ENCODE data around the gene VAPB.
"Not testable (repeated sequence)": the region's sequence is repeated elsewhere in the genome, so short reads cannot be mapped to it uniquely, and the experiment has no call there.

The VAPB gene

DNA sequence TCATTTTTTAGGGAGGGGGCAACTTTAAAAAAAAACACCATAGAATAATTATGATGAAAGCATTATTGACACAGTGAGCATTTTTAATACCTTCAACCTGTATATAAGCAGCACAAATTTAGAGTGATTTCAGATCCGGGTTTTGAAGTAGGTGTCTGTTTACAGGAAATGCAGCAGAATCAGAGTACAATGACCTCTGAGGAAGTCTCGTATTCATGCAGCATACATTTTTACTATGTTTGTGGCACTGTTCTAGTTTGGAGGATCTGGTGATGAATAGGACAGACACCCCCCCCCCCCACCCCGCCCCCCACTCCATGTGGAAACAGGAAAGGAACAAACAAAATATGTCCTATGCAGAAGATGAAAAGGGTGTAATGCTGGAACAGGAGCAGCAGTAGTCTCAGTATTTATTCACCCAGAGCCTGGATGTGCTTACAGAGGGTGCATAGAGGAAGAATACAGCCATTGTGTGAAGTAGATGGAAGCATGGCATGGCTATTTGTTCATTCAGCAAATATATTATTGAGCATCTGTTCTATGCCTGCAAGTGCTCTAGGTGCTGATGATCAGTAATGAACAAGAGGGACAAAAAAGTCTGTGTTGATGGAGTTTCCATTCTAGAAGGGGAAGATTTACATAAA is 19.7 kb downstream of the VAPB start:
- DNase-seq, result peak; percentile 84

DNA sequence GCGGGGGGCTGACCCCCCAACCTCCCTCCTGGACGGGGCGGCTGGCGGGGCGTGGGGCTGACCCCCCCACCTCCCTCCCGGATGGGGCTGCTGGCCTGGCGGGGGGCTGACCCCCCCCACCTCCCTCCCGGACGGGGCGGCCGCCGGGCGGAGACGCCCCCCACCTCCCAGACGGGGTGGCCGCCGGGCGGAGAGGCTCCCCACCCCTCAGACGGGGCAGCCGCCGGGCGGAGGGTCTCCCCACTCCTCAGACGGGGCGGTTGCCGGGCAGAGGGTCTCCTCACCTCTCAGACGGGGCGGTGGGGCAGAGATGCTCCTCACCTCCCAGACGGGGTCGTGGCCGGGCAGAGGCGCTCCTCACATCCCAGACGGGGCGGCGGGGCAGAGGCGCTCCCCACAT is 25.2 kb downstream of the VAPB start:
- not testable (repeated sequence) for DNase-seq

DNA sequence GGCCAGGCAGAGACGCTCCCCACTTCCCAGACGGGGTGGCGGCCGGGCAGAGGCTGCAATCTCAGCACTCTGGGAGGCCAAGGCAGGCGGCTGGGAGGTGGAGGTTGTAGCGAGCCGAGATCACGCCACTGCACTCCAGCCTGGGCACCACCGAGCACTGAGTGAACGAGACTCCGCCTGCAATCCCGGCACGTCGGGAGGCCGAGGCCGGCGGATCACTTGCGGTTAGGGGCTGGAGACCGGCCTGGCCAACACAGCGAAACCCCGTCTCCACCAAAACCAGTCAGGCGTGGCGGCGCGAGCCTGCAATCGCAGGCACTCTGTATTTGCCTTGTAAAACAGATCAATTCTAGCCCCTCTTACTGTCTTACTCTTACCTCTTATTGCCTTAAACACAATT is 25.8 kb downstream of the VAPB start:
- DNase-seq, result not testable (repeated sequence)

DNA sequence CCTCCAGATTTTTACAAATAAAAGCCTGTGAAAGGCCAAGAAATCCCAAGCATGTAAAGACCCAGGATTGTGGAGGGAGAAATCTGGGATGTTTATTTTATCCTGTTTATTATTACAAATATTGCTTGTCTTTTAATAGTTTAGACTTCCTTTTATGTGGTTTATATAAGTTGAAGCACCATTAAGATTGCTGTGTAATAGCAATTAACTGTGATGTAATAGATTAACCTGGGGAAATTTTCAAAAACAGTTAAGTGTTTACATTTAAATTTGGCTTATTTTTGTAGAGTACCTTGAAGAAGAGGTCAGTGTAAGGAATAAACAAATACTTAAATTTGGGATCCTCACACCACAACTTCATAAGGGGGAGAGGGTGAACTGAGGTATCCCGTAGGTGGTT is 27.0 kb downstream of the VAPB start:
- no peak for DNase-seq

DNA sequence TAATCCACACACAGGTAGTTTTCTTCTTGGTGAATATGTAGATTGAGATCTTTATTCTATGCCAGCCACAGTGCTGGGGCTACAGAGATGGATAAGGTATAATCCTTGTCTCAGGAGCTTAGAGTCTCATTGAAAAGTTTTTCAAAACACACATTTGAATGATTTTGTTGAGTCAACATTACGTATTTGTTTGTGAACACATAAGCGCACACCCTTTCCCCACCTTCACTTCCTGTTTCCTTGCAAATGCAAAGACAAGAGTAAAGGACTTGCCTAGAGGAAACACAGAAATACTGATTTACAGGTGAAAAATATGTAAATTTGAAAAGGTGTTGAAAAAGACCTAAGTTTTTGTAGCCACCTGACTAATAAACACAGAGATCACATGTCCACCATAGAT is 27.8 kb downstream of the VAPB start:
- DNase-seq, result no peak

DNA sequence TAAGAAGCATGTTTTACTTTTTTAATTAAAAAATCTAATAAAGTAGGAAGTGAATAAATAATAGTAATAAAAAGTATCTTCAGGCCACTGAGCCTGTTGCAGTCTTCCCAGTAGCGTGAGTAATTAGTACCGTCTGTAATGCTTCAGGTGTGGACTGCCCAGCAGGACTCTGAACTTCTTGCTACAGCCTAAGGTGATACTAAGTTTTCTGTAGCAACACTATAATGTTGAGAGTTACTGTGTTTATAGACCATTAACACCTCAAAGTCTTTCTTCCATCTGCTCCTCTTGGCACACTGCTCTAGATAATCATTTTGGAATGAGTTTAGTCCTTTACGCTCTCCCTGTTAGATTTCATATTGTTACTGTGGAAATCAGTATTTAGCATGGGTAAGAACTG is 28.4 kb downstream of the VAPB start:
- DNase-seq, result no peak

DNA sequence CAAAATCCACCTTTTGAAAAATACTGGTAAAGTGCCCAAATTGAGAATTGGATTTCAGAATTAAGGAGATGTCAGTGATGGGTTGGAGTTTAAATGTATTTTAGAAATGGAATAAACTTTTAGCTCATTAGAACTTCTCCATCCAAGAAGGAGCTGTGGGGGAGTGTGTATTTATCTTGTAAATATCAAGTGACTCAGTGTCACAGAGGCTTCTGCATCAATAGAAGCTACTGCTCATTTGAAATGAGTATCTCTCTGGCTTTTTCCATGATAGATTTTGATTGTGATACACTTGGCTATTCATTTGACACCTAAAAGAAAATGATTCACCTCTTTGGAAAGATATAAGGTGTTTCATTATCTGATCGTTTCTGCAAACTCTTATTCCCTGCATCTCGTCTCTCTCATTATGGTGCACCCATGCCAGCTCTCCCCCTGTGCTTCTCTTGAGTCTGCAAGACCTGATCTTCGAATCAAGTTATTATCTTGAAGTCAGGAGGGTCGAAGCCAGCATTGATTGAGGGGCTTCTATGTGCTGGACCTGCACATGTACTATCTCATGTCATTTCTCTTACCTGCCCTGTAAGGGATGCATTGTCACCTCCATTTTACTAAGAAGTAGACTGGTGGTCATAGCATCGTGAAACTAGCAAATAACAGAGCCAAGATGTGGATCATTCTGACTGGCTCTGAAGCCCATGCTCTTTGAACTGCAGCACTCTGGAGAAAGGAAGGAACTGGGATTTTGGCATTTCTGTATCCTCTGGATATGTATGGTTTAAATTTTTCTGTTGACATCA is 30.1 kb downstream of the VAPB start:
- DNase-seq, result no peak

DNA sequence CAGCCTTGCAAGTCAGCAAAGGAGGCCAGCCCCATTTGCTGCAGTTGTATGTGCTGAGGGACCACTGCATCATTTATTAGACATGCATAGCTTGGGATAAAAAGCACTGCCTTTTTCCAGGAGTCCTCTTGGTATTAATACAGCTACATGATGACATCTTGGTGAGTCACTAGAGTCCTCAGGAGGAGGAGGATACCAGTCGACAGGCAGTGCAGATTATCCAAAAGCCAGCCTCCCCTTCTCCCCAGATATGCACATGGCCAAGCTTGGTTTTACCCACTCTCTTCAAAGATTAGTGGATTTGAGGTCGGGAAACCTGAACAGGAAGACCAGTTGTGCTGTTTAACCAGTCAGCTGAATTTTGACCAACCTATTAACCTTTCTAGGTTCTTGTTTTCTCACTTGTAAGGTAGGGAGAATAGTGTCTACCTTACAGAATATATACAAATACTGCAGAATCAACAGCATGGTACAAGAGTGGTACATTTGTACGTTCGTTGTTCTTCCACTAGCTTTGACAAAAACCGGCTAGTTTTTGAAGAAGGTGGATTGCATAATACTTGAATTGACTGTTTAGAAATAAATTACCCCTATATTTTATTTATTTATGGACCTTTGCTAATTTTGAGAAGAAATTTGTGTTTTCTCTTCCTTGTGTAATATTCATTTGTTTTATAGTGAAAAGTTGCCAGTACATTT is 31.9 kb downstream of the VAPB start:
- no peak for DNase-seq

DNA sequence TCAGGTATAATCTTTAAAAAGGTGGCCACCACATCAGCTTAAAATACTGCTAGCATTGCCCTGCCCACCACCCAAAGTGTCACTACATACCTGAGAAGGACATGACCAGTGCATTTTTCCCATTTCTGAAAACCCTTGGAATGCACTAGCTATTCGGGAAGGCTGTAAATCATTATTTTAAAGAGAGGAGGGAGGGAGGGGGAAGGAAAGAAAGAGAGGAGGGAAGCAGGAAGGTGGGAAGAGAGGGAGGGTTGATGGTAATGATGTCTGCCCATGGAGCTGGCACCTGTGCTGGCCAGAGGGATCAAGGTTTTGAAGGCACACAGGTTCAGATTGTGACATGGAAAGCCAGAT is 32.4 kb downstream of the VAPB start:
- no peak for DNase-seq

DNA sequence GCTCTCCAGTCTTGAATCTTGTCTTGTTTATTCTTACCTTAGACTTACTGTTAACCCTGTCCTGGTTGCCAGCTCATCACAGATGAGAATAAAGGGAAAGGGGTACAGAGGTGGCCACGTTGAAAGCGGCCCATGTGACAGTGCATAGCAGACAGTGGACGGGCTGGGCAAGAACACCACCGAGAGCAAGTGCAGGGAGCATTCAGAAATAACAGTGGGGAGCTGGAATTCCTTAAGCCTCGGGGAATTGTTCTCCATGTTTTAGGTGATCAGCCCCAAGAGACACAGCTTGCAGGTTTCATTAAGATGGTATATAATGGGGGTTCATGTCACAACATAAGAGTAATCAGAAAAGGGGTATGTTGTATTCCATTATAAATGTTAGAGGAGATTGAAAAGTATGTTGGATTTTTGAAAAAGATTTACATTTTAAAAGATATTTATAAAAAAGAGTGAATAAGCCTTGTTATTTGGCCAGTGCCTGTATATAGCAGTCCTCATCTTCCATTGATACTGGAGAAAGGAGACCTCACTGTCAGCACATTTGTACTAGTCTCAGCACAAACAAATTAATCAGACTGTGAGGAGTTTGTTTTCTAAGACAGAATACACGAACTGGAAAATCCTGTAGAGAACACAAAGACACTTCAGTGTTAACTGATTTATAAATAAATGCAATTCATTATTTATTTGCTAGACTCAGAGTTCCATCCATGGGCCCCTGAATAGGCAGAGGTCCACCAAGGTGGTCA is 35.4 kb downstream of the VAPB start:
- DNase-seq, result no peak

DNA sequence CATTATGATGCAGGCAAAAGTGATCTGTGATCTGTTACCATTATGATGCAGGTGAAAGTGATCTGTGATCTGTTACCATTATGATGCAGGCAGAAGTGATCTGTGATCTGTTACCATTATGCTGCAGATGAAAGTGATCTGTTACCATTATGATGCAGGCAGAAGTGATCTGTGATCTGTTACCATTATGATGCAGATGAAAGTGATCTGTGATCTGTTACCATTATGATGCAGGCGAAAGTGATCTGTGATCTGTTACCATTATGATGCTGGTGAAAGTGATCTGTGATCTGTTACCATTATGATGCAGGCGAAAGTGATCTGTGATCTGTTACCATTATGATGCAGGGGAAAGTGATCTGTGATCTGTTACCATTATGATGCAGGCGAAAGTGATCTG is 38.5 kb downstream of the VAPB start:
- not testable (repeated sequence) for DNase-seq

DNA sequence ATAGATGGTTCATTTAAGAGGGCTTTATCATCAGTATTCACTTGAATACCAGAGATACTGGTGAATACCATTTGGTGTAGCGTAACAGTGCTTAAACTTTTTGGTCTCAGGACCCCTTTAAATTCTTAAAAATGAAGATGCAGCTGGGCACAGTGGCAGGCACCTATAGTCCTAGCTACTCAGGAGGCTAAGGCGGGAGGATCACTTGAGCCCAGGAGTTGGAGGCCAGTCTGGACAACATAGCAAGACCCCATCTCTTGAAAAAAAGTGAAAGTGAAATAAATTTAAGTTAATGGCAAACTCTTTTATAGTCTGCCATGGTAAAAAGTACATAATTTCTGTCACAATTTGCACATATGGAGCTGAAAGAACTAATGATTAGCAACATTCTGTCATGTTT is 39.3 kb downstream of the VAPB start:
- DNase-seq, result no peak

DNA sequence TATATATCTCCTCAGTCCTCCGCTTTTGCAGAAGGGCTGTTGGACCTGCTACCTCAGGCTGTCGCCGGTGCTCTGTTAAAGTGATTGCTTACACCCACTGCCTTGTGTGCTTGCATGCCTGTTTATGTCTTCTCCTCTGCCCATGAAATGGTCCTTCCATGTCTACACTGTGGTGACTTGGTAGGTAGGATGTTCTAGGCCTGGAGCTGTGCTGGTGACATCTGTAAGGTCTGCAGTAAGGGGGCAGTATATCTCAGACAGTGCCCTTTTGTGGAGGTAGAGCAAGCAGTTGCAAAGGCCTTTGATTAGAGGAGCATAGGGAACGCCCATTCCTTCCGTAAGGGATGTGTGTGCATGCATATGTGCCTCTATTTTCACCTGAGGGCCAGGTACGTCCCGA is 40.3 kb downstream of the VAPB start:
- no peak for DNase-seq

DNA sequence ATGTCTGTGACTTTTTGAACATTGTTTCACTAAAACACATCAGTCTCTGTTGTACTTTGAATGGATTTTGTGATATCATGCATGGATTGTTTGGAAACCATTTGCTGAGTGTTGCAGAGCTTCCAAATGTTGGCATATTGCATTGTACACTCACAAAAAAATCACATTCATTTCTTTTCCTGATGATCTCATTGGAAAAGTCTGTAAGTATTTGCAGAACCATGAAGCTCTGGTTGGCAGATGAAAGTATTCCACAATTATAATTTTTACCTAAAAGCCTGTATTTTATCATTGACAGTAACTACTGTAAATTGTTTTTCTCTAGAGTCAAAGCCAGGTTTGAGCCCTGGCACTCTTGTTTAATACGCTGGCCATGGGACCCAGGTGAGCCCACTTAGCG is 42.1 kb downstream of the VAPB start:
- no peak for DNase-seq

DNA sequence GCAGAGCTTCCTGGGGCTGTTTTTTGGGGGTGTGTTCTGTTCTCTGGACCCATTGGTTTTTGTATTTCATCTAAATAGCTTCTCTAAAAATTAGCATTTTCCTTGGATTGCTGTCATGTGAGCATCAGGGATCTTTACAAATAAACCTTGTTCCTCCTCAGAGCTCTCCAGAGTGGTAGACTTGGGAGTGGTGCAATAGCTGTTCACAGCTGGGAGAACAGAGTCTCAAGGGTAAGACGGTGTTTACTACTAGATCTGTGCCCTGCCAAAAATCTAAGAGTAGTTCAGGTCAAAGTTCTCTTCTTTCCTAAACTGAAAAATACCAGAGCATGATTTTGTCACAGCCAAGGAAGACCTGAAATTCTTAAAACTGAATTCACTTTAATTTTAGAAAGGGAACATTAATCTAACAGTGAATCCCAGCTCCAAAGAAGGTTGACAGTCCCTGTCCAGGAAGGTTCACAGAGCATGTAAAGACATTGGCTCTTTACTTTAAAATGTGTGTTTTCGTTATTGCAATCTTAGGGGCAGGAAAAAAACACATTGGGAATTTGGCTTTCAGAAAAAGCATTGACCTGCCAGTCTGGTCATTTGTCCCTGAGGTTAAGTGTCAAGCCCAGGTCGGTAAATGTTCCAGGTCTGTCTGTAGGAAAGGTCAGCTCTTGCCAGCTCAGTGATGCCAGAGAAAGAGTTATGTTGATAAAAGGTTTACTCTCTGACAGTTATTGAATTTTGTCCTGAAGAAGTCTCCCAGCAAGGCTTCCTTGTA is 43.3 kb downstream of the VAPB start:
- no peak for DNase-seq

DNA sequence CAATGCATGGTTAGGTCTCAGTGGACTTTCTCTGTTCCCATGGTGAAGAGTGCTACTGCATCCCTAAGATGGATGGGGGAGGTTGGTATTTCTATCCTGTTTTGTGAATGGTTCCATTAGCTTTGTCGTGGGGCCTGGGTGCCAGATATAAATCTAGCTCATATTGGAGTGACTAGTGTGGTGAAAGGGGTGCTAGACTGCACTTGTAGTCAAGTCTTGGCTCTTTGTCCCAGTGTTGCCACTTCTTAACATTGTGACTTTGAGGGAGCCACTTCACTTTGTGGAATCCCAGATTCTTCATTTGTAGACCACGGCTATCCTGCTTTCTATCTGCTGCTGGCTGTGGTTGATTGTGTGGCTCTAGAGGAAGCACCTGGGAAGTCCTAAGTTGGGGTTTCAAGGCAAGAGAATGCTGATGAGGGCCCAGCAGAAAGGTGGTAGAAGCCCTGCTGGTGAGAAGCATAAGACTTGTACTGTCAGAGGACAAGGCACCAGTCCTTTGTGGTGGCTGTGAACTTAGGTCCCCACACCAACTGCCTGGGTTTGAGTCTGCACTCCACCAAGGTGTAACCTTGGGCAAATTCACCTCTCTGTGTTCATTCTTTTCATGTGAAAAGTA is 44.1 kb downstream of the VAPB start:
- no peak for DNase-seq

DNA sequence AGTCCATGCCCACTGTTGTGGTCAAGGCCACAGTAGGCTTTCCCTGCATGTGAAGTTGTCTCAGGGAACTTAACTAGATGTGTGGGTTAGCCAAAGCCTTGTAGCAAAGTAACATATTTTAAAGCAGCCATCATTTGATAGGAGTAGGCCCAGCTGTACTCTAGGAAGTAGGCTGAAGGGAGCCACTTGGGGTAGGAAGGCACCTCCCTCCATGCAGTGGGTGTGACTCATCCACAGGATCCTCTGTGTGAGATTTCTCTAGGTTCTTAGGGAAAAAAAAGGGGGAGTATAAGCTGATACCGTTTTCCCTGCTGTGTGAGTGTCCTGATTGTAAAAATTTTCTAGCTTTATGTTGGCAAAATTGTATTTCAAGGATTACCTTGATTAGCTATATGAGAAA is 44.7 kb downstream of the VAPB start:
- DNase-seq, result no peak

DNA sequence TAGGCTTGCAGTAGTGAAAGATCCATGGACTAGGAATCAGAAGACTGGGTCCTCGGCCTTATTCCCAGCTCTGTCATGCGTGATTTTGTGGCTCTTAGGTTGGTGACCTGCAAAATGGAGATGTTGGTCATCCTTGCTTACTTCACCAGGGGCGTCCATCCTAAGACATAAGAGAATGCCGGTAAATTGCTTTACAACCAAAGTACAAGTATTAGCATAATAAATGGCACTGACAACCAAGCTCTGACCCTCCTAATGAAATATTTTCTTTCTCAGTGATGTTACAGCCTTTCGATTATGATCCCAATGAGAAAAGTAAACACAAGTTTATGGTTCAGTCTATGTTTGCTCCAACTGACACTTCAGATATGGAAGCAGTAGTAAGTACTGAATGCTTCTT is 45.3 kb downstream of the VAPB start:
- DNase-seq, result no peak

DNA sequence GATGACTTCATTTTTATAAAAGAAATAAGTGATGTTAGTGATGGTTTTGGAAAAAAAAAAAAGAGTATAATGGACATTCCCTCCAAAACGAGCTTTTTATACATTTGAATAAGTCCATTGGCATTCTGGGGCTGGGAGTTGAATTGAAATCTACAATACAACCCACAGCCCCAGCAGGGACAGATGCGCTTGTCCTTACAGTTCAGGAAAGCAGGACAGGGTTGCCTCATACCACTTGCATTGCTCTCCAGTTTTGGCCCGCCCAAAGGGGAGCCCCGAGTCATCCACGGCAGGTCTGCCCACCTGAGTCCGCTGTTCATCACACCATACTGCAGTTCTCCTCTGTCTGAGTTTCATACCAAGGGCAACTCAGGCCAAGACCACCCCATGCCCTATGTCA is 46.2 kb downstream of the VAPB start:
- DNase-seq, result no peak

DNA sequence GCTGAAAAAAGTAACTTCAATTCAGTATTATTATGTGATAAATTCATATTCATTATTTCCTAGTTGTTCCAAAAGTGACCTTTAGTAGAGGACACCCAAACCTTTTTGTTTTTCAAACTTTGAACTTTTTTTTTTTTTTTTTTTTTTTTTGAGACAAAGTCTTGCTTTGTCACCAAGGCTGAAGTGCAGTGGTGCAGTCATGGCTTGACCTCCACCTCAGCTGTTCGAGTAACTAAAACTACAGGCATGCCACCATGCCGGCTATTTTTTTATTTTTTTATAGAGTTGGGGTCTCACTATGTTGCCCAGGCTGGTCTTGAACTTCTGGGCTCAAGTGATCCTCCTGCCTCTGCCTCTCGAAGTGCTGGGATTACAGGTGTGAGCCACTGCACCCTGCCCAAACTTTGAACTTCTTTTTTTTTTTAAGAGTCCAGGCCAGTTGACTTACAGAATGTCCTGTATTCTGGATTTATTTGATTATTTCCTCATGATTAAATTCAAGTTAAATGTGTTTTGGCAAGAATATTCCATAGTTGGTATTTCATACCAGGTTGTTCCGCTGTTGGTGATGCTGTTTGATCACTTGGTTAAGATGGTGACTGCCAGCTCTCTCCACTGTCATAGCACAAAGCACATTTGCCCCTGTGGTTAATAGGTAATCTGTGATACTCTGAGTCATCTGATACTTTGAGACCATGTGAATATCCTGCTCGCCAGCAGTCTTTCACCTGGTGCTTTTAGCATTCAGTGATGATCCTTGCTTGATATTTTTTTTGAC is 48.0 kb downstream of the VAPB start:
- no peak for DNase-seq

All from NCI-H2029 (cell line).